Glutamatergic neuron (in vitro differentiated cells): ENCODE results near the gene PAQR5. TPM values are rescaled to one million over a fixed set of nuclear protein-coding genes. Genes with fewer than 3 reads are reported as not detected.

ENCODE experiments used
- DNase-seq: peaks from one replicate; pipeline ENCODE4 v3.0.0; 2022
- H3K27ac Mint-ChIP-seq: one replicate; pipeline ENCODE4 v1.8.0; 2020; ENCODE audit warnings: mild to moderate bottlenecking, mixed read lengths, inconsistent platforms; ENCODE audit not compliant: unreplicated experiment
- H3K27me3 Mint-ChIP-seq: one replicate; pipeline ENCODE4 v1.8.0; 2020; ENCODE audit warnings: mild to moderate bottlenecking, moderate library complexity, mixed read lengths, inconsistent platforms; ENCODE audit not compliant: unreplicated experiment
- H3K36me3 Mint-ChIP-seq: one replicate; pipeline ENCODE4 v1.8.0; 2020; ENCODE audit warnings: mild to moderate bottlenecking, mixed read lengths, inconsistent platforms; ENCODE audit not compliant: unreplicated experiment
- H3K4me1 Mint-ChIP-seq: one replicate; pipeline ENCODE4 v1.8.0; 2020; ENCODE audit warnings: mild to moderate bottlenecking, low read depth, mixed read lengths, inconsistent platforms; ENCODE audit not compliant: unreplicated experiment
- H3K4me3 Mint-ChIP-seq: one replicate; pipeline ENCODE4 v1.8.0; 2020; ENCODE audit warnings: mild to moderate bottlenecking, mixed read lengths, inconsistent platforms; ENCODE audit not compliant: unreplicated experiment
- H3K9me3 Mint-ChIP-seq: one replicate; pipeline ENCODE4 v1.8.0; 2020; ENCODE audit warnings: mild to moderate bottlenecking, moderate library complexity, mixed read lengths, inconsistent platforms; ENCODE audit not compliant: unreplicated experiment
- CTCF ChIP-seq: fragments of 200-600 bp; sonication (generic); IDR thresholded peaks from one replicate; pipeline ENCODE4 v1.5.0; 2021; ENCODE audit not compliant: partially characterized antibody, unreplicated experiment
- total RNA-seq: library from RNA; stranded (reverse); fragmentation: NEBNext Ultra II Directional; extraction: Animal tissue kit (Norgen Biotek cat#: 25700); gene quantifications from one replicate; pipeline ENCODE4 v1.2.1, GENCODE V29; 2021; ENCODE audit not compliant: unreplicated experiment

PAQR5 gene
- total RNA-seq, 1 donor from 2014 or later = not detected

- Mint-ChIP-seq H3K27me3 (no peaks in the 10 kb centered on the region), H3K9me3 (no peaks in the 10 kb centered on the region), H3K27ac (no peak overlapping the region), H3K36me3 (no peaks in the 10 kb centered on the region), H3K4me1 (no peaks in the 10 kb centered on the region), H3K4me3 (no peak overlapping the region)
- no peak for TF ChIP-seq CTCF
- DNase-seq = no peak
Observed at GRCh38 chr15:69400850-69401249, 102.1 kb downstream of the PAQR5 start.

- TF ChIP-seq CTCF = no peak
- Mint-ChIP-seq H3K36me3 (no peaks in the 10 kb centered on the region), H3K27me3 (no peaks in the 10 kb centered on the region), H3K9me3 (no peaks in the 10 kb centered on the region), H3K4me3 (no peak overlapping the region), H3K27ac (no peak overlapping the region), H3K4me1 (no peaks in the 10 kb centered on the region)
- no peak for DNase-seq
Observed at GRCh38 chr15:69402816-69403215, 104.1 kb downstream of the PAQR5 start.

- no peak for TF ChIP-seq CTCF
- no peaks in the 10 kb centered on the region for H3K9me3 Mint-ChIP-seq
- DNase-seq = no peak
- H3K27me3 Mint-ChIP-seq = no peaks in the 10 kb centered on the region
- H3K4me3 Mint-ChIP-seq = no peak overlapping the region
- H3K27ac Mint-ChIP-seq = no peak overlapping the region
- no peaks in the 10 kb centered on the region for H3K36me3 Mint-ChIP-seq
- H3K4me1 Mint-ChIP-seq = no peaks in the 10 kb centered on the region
Observed at GRCh38 chr15:69403594-69403993, 104.9 kb downstream of the PAQR5 start.

- no peaks in the 10 kb centered on the region for H3K27me3 Mint-ChIP-seq
- no peaks in the 10 kb centered on the region for H3K36me3 Mint-ChIP-seq
- no peaks in the 10 kb centered on the region for H3K4me1 Mint-ChIP-seq
- DNase-seq = no peak
- no peak overlapping the region for H3K4me3 Mint-ChIP-seq
- no peak overlapping the region for H3K27ac Mint-ChIP-seq
- no peaks in the 10 kb centered on the region for H3K9me3 Mint-ChIP-seq
- TF ChIP-seq CTCF = no peak
Observed at GRCh38 chr15:69405110-69405509, 106.4 kb downstream of the PAQR5 start.

GRCh38 chr15:69407719-69408400 lies 109.1 kb downstream of the PAQR5 start:
- DNase-seq = no peak
- TF ChIP-seq CTCF = no peak
- H3K4me3 Mint-ChIP-seq = no peak overlapping the region
- H3K27ac Mint-ChIP-seq = no peak overlapping the region
- no peaks in the 10 kb centered on the region for H3K36me3 Mint-ChIP-seq
- H3K4me1 Mint-ChIP-seq = no peaks in the 10 kb centered on the region
- H3K9me3 Mint-ChIP-seq = no peaks in the 10 kb centered on the region
- H3K27me3 Mint-ChIP-seq = no peaks in the 10 kb centered on the region
